ENCODE measurements around the gene BMPR2. TPM values are rescaled to one million over a fixed set of nuclear protein-coding genes. Genes with fewer than 3 reads are reported as not detected.

The BMPR2 gene
- total and polyA plus RNA-seq, 2 of the 8 experiments (the other 6 are each of a cell fraction or from before 2014, with no cell fraction given): 5.5 to 19.8 TPM

DNA sequence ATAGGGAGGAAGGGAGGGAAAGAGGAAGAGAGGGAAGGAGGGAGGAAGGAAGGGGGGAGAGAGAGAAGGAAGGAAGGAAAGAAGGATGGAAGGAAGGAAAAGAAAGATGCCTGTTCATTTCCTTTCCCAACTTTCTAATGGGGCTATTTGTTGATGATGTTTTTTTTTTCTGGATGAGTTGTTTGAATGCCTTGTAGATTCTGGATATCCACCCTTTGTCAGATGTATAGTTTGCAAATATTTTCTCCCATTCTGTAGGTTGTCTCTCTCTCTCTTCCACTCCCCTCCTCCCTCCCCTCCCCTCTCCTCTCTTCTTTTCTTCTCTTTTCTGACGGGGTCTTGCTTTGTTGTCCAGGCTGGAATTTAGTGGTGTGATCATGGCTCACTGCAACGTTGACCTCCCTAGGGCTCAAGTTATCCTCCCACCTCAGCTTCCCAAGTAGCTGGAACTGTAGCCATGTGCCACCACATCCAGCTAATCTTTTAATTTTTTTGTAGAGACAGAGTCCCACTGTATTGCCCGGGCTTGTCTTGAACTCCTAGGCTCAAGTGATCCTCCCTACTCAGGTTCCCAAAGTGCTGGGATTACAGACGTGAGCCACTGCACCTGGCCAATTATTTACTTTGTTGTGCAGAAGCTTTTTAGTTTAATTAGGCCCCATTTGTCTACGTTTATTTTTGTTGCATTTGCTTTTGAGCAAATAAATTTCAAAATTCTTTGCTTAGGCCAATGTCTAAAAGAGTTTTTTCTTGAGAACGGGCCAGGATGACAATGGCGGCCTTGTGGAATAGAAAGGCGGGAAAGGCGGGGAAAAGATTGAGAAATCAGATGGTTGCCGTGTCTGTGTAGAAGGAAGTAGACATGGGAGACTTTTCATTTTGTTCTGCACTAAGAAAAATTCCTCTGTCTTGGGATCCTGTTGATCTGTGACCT is 201.4 kb downstream of the BMPR2 start:
- 0 out of 2 replicates have a peak overlapping the region, but pooled peaks have one; percentile 8 for H2AFZ ChIP-seq (ENCODE audit: low read length)
- WGBS, 2 experiments (ENCODE audit: extremely low coverage in 1 of 2, insufficient coverage in 1 of 2, insufficient read length in 1 of 2, insufficient replicate concordance in 2 of 2, low coverage in 1 of 2, low lambda C conversion rate in 2 of 2, missing lambda C conversion rate in 1 of 2): 83% methylated on average over 10 of the region's 10 CpGs; no CpG with 5 or more reads in 1 of the 2 experiments

More for the DNA sequence above, 201.4 kb downstream of the BMPR2 start:
- no peak overlapping the region for H3K14ac ChIP-seq (ENCODE audit: insufficient read length)
- CTCF ChIA-PET (ENCODE audit: partially characterized antibody): interaction anchor here (1.2 kb wide), 1 partner anchor 11 kb away, joined by 4 read pairs; no protein-coding TSS in a partner anchor
- TF ChIP-seq E2F6 (IDR thresholded peaks at IDR 0.05) (peak; percentile 38; the same call in 1 of the 2 replicates), NANOG (IDR thresholded peaks at IDR 0.05; ENCODE audit: insufficient read depth, low read depth, low read length, poor library complexity, severe bottlenecking) (no peak)
- H2BK5ac ChIP-seq (ENCODE audit: low read depth, low read length): no peak overlapping the region
- H4K5ac ChIP-seq (ENCODE audit: insufficient read length, low read depth, low read length): no peak overlapping the region
- H3K9ac ChIP-seq (replicated peaks in 1 of 4; ENCODE audit: extremely low read depth in 1 of 4, low read depth in 3 of 4, low read length in 3 of 4): no peak overlapping the region
- FAIRE-seq (no peak), DNase-seq (ENCODE audit: low read depth in 1 of 2, low spot score in 2 of 2) (no peak)
- no peak overlapping the region for H2AK5ac ChIP-seq (ENCODE audit: low read depth, low read length)
- H3K23ac ChIP-seq (ENCODE audit: insufficient read length): no peak overlapping the region
- H2BK20ac ChIP-seq (ENCODE audit: low read length): no peak overlapping the region
- H3K4me2 ChIP-seq (ENCODE audit: insufficient read depth in 1 of 2, low read depth in 2 of 2, low read length in 2 of 2): no peak overlapping the region
- no peaks in the 10 kb centered on the region for H3K27me3 ChIP-seq (replicated peaks in 1 of 4; ENCODE audit: control insufficient read depth in 3 of 4, extremely low read depth in 1 of 4, insufficient read depth in 3 of 4, low read length in 3 of 4)
- no peak overlapping the region for H3K27ac ChIP-seq (ENCODE audit: low read depth, low read length)
- no peaks in the 10 kb centered on the region for H3K79me1 ChIP-seq (ENCODE audit: low read depth, low read length)
- H4K91ac ChIP-seq (replicated peaks; ENCODE audit: insufficient read length, low read length): no peak overlapping the region
- no peak overlapping the region for H2BK12ac ChIP-seq (ENCODE audit: low read depth, low read length)
- H3K18ac ChIP-seq (ENCODE audit: extremely low read depth, low read length): no peak overlapping the region
- H3K23me2 ChIP-seq (ENCODE audit: low read depth, low read length): no peaks in the 10 kb centered on the region
- H2BK120ac ChIP-seq (replicated peaks; ENCODE audit: low read depth, low read length): no peak overlapping the region
- H3K4me1 ChIP-seq (replicated peaks in 1 of 4; ENCODE audit: control insufficient read depth in 3 of 4, insufficient read depth in 4 of 4, low read length in 3 of 4): no peaks in the 10 kb centered on the region
- no peaks in the 10 kb centered on the region for H3K79me2 ChIP-seq (ENCODE audit: control insufficient read depth in 1 of 2, insufficient read depth in 2 of 2, low read length in 2 of 2)
- POLR2A ChIA-PET (ENCODE audit: partially characterized antibody): interaction anchor here (1.9 kb wide), 1 partner anchor 58 kb away, joined by 6 read pairs; the partner anchor contains the start of gene FAM117B
- no peak overlapping the region for H2BK15ac ChIP-seq (ENCODE audit: low read length)
- no peaks in the 10 kb centered on the region for H3K9me3 ChIP-seq (ENCODE audit: insufficient read depth in 2 of 2, low read depth in 1 of 2, low read length in 1 of 2)
- H4K8ac ChIP-seq (ENCODE audit: extremely low read depth, insufficient read depth, low read length): no peak overlapping the region
- H4K20me1 ChIP-seq (replicated peaks in 1 of 2; ENCODE audit: control insufficient read depth in 1 of 2, insufficient read depth in 2 of 2, low read length in 2 of 2): no peaks in the 10 kb centered on the region
- H3K56ac ChIP-seq (replicated peaks; ENCODE audit: insufficient read length, low read depth, low read length): no peak overlapping the region
- H3K36me3 ChIP-seq (ENCODE audit: control insufficient read depth in 2 of 4, insufficient read depth in 4 of 4, low read length in 3 of 4): no peaks in the 10 kb centered on the region
- no peak overlapping the region for H3K4me3 ChIP-seq (ENCODE audit: extremely low read depth in 1 of 4, insufficient read depth in 2 of 4, low read depth in 3 of 4, low read length in 4 of 4)
- H3K4ac ChIP-seq (replicated peaks; ENCODE audit: insufficient read length, low read depth, low read length): no peak overlapping the region
